GM20431 (cell line): ENCODE data around the gene SBNO2.
"Not testable (repeated sequence)": the region's sequence is repeated elsewhere in the genome, so short reads cannot be mapped to it uniquely, and the experiment has no call there.

Source experiments
- in situ Hi-C: fragments of 300-500 bp; cut with MseI, MboI; formaldehyde crosslinking; loops from one replicate; pipeline ENCODE4 v1.15.0; 2020; ENCODE audit warnings: low sequenced_read_pairs; ENCODE audit not compliant: unreplicated experiment

SBNO2 gene

DNA sequence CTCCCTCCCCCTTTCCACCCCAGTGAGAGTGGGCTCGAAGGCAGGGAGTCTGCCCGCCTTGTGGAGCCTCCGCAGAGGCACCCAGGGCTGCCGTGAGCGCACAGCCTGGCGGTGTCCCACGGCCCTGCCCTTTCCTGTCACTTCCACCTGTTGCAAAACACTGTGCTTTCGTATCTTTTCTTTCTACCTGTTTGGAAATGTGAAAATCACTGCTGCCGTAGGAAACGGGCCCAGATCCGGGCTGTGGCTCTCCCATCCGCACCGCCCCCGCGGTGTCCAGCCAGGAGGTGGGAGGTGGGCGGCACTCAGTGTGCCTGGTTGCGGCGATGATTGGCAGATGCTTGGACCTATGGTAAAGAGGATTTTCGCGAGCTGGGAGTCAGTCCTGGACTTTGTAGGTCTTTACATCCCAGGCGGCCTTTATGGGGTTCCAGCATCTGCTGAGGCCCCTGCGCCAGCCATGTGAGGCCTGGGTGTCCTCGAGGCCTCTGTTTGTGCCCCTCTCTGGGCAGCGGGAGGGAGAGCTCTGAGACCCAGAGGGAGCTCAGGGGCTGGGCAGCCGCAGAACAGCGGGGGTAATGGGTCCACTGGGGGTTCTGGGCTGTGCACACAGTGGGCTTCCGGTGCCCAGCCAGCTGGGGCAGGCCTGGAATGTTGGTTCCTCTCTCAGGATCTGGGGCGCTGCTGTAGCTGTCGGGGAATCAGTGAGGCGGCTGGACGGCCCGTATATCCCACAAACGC, 37.6 kb upstream of the SBNO2 start:
- in situ Hi-C loops: no loop called here

DNA sequence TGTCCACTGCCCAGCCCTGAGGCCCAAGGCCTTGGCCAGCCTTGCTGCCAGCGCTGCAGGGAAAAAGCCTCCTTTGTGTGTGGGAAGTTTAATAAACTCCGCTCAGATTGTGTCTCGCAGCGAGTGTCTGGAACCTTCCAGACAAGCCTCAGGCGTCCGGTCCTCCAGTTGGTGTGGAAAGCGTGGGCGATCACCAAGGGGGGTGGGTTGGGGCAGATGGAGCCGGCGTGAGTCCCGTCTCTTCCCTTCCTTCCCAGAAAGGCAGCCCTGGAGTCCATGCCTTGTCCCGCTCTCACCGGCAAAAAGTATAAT, 36.1 kb upstream of the SBNO2 start:
- in situ Hi-C loops: no loop called here

DNA sequence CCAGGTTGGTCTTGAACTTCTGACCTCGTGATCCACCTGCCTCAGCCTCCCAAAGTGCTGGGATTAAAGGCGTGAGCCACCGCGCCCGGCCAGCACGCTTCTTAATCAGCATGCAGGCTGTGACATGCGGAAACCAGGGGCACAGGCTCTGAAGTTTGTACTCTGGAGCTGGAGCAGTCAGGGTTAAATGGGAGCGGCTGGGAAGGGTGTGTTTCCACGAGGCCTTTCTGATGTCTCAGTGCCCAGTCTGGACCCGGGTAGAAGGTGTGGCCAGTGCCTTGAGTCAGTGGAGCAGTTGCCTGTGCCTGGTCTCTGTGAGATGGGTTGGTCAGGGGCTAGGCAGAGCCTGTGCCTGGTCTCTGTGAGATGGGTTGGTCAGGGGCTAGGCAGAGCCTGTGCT, 34.8 kb upstream of the SBNO2 start:
- in situ Hi-C loops: not testable (repeated sequence)

DNA sequence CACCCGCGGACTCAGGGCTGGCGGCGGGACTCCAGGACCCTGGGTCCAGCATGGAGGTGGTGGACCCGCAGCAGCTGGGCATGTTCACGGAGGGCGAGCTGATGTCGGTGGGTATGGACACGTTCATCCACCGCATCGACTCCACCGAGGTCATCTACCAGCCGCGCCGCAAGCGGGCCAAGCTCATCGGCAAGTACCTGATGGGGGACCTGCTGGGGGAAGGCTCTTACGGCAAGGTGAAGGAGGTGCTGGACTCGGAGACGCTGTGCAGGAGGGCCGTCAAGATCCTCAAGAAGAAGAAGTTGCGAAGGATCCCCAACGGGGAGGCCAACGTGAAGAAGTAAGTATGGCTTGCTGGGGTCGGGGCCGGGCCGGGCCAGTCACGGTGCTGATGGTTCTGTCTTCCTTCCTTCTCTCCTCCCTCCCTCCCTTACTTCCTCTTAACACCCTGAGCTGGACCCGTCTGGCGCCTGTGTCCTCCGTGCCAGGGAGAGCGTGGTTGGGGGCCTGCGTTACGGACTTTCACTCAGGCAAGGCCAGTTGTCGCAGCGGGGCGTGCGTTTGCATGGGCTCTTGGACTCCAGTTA, 32.9 kb upstream of the SBNO2 start:
- in situ Hi-C loops: no loop called here

DNA sequence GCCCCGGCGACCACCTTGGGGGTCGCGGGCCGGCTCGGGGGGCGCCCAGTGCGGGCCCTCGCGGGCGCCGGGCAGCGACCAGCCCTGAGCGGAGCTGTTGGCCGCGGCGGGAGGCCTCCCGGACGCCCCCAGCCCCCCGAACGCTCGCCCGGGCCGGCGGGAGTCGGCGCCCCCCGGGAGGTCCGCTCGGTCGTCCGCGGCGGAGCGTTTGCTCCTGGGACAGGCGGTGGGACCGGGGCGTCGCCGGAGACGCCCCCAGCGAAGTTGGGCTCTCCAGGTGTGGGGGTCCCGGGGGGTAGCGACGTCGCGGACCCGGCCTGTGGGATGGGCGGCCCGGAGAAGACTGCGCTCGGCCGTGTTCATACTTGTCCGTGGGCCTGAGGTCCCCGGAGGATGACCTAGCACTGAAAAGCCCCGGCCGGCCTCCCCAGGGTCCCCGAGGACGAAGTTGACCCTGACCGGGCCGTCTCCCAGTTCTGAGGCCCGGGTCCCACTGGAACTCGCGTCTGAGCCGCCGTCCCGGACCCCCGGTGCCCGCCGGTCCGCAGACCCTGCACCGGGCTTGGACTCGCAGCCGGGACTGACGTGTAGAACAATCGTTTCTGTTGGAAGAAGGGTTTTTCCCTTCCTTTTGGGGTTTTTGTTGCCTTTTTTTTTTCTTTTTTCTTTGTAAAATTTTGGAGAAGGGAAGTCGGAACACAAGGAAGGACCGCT, 32.2 kb upstream of the SBNO2 start:
- in situ Hi-C loops: no loop called here

DNA sequence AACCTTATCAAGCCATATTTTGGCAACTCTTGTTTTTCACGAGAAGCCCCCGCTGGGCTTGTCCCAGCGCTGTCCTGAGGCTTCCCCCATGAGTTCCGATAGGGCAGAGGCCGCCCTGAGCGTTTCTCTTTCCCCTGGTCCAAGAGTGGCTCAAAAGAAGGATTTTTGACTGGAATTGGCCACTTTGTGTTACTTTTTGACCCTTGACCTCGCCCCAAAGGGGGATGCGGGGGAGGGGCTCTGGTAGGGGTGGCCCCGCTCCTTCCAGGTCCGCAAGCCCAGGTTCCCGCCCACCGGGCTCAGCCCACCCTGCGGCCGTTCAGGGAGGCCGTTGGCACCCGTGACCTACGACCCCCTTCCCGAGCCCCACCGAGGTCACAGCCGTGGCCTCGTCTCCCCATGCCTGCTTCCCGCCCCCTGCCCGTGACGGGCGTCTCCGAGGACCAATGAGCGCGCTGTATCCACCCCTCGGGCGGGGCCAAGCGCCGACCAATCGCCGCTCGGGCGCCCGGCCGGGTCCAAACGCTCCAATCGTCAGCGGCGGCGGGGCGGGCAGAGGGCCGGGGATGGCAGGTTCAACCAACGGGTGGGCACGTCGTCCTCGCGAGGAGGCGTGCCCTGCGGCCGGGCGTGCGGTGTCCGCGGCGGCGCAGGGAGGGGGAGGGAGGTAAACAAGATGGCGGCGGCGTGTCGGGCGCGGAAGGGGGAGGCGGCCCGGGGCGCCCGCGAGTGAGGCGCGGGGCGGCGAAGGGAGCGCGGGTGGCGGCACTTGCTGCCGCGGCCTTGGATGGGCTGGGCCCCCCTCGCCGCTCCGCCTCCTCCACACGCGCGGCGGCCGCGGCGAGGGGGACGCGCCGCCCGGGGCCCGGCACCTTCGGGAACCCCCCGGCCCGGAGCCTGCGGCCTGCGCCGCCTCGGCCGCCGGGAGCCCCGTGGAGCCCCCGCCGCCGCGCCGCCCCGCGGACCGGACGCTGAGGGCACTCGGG, 31.3 kb upstream of the SBNO2 start, which contains the start of gene STK11:
Gene STK11, plus strand, starts transcription at position 665 of the 986 bp plus-strand sequence. CDS start 1,136 bp downstream, outside the sequence.
- in situ Hi-C loops: no loop called here

DNA sequence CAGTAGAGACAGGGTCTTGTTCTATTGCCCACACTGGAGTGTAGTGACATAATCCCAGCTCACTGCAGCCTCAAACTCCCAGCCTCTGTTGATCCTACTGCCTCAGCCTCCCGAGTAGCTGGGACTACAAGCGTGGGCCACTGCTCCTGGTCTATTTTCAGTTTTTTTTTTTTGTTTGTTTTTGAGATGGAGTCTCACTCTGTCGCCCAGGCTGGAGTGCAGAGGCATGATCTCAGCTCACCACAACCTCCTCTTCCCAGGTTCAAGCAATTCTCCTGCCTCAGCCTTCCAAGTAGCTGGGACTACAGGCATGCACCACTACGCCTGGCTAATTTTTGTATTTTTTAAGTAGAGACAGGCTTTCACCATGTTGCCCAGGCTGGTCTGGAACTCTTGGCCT, 26.5 kb upstream of the SBNO2 start:
- in situ Hi-C loops: not testable (repeated sequence)

DNA sequence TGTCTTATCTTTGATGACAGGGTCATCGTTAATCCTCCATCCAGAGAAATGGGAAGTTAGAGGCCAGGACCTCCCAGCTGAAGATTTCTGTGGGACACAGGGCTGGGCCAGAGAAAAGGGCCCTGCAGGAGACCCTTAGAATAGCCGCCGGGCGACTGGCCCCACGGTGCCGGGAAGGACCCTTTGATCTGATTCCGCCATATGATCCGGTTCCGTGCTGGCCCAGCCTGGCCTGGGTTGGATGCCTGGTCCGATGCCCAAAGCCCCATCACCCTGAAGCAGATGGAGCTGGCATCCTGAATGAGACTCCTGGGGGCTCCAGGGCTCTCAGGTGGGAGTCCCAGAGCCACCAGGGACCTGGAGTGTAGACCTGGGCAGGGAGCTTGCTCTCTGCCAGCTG, 25.5 kb upstream of the SBNO2 start:
- in situ Hi-C loops: no loop called here

DNA sequence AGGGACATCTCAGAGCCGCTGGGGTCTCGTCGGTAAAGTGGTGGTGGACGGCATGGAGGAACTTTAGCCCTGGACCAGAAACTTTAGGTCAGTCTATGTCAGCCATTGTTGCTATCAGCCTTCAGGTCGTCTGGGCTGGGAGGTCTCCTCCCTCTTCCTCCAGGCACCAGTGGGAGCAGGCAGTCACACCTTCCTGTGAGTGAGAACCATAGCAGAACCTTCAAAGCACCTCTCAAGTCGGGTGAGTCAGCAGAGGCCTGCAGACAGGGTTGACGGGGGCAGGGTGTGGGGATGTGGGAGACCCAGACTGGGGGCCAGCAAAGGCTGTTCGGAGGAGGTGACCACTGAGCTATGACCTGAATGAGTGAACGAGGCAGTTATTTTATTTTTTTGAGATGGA, 15.4 kb upstream of the SBNO2 start:
- in situ Hi-C loops: loop anchor here (10.0 kb wide), 1 partner anchor 75 kb away; no protein-coding TSS in a partner anchor

DNA sequence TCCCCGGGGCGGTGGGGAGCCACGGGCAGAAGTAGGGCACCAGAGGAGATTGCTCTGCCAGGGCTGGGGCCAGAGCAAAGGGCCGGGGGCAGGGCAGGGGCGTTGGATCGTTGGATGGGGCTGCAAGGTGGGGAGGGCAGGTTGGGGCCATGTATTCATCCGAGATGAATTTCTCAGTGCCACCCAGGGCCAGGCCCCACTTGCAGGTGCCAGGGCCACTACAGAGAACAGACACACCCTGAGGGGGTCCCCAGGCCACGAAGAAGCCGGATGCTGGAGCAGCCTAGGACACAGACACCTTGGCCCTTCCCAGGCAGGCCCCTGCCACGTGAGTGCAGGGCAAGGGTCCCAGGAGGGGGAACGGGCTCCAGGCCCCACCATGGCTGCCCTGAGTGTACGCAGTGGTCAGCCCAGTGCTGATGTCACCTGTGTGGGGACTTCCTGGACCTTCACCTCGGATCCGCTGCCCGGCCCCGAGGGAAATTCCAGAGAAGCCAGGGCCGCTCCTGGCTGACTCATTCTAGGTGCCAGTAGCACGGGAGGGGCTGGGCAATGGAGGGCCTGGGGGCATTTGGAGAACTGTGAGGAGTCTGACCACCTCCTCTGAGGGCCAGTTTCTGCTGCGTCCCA, 9.6 kb upstream of the SBNO2 start:
- in situ Hi-C loops: loop anchor here (10.0 kb wide), 1 partner anchor 69 kb away; no protein-coding TSS in a partner anchor

DNA sequence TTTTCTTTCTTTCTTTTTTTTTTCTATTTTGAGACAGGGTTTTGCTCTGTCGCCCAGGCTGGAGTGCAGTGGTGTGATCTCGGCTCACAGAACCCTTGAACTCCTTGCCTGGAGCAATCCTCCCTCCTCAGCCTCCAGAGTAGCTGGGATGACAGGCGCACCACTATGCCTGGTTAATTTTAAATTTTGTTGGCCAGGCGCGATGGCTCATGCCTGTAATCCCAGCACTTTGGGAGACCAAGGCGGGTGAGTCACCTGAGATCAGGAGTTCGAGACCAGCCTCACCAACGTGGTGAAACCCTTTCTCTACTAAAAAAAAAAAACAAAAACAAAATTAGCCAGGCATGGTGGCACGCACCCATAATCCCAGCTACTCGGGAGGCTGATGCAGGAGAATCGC, 8.7 kb upstream of the SBNO2 start:
- in situ Hi-C loops: loop anchor here (10.0 kb wide), 1 partner anchor 68 kb away; no protein-coding TSS in a partner anchor

DNA sequence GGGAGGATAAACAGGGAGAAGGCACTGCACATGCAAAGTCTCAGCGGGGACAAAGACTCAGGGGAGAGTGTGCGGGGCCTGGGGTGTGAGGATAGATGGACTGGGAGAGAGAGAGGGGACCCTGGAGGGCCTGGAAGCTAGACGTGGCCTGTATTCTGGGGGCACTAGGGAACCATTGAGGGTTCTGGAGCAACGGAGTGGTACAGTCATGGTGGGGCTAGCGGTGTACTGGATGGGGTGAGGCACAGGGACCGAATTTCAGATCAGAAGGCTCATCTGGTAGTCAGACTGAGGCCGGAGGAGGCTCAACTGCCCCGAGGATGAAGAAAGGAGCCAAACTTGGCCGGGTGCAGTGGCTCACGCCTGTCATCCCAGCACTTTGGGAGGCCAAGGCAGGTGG, 8.0 kb upstream of the SBNO2 start:
- in situ Hi-C loops: loop anchor here (10.0 kb wide), 1 partner anchor 67 kb away; no protein-coding TSS in a partner anchor

DNA sequence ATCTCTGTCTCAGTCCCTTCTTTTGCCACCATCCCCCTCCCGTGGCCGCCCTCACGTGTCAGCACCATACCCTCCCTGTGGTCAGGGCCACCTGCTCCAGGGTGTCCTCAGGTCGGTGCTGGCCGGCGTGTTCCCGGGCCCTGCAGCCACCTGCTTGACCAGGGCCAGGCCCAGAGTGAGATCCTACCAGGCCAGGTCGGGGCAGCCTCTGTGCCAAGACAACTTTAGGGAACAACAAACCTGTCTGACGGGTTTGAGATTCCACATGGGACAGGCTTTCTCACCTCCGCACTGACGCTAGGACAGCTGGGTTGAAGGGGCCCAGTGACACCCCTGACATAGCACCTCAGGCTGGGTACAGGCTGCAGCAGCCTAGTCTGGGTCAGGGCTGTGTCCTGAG, 7.5 kb upstream of the SBNO2 start:
- in situ Hi-C loops: loop anchor here (10.0 kb wide), 1 partner anchor 67 kb away; no protein-coding TSS in a partner anchor

DNA sequence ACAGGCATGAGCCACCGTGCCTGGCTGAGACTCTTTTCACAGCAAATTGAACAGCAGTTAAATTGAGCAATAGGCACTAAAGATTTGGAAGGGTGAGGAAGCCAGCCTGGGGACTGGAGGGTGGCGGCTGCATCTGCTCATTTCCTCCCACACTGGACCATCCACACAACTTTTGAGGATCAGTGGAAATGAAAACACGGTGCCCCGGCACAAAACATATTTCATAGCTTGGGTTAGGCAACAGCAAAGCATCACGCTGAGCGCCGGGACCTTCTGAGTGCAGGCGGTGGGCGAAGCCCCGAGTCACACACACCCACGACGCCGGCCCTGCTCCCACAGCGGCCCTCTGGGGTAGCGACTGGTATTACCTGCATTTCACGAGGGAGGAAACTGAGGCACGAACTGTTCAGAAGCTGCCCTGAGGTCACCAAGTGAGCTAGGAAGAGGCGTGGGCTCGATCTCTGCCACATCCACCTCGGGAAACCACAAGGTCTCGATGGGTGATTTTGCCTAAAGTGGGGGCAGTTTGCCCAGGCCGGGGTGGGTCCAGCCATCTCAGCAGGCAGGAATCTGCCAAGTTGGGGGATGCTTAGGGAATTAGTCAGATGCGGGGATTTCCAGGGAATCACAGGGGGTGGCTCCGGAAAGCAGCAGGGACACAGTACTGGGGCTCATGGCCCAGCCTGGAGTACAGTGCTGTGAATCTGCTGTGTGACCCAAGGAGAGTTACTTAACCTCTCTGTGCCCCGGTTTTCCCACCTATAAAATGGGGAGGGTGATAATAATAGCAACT, 3.5 kb upstream of the SBNO2 start:
- in situ Hi-C loops: no loop called here

DNA sequence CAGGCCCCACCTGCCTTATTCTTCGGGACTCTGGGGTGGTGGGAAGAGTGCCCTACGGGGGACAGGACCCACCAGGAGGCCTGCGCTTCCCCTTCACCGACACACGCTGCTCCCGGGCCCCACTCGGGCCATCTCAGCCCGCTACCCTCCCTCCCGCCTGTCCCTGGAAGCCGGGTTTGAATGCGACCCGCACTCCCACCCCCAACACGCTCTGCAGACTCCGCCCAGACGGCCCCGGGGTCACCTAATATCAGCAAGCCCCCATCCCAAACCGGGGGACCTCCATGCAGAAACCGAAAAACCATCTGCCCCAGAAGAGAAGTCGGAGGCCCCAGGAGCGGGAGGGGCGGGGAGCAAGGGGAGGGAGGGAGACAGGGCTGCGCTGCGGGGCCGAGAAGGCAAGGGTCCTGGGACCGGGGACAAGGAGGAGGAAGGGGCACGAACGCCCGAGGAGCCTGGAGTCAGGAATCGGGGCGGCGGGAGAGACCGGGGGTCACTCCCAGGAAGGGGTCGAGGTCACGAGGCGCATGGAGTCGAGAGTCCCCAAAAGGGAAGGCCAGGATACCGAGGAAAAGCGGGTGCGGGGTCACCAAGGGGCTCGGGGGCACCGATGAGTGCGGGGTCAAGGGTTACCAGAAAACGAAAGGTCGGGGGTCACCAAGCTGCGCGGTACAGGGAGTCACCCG, 766 bp downstream of the SBNO2 start:
- in situ Hi-C loops: no loop called here

DNA sequence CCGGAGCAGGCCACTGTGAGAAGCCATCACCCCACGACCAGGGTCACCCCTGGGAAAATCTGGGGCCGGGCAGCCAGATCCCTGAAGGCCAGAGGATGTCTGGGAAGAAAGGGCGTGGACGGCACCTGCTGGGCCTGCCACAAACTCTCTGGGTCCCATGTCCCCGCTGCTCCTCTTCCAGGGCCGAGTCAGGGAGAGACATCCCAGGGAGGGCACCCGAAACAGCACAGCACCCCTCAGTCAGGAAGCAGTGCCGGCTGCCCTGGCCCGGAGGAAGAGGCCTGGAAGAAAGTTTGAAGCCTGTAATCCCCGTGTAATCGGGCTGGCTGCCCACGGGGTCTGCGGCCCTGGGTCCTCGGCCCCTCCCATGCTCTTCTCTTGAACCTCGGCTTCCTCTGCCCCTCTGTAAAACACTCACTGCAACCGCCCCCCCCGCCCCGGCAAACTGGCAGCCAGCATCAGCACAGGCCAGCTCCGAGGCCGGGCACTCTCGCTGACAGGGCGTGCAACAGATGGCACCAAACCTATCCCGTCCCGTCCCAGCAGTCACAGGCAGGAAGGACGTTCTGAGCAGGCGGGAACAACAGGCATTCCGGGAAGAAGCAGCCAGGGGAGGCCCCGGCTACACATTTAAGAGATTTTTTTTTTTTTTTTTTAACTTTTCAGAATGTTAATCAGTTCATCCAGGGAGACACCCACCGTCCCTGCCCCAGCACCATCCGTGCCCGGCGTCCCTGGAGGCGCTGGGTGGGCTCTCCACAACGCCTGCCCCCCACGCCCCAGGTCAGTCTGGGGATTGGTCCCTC, 1.5 kb downstream of the SBNO2 start:
- in situ Hi-C loops: no loop called here

DNA sequence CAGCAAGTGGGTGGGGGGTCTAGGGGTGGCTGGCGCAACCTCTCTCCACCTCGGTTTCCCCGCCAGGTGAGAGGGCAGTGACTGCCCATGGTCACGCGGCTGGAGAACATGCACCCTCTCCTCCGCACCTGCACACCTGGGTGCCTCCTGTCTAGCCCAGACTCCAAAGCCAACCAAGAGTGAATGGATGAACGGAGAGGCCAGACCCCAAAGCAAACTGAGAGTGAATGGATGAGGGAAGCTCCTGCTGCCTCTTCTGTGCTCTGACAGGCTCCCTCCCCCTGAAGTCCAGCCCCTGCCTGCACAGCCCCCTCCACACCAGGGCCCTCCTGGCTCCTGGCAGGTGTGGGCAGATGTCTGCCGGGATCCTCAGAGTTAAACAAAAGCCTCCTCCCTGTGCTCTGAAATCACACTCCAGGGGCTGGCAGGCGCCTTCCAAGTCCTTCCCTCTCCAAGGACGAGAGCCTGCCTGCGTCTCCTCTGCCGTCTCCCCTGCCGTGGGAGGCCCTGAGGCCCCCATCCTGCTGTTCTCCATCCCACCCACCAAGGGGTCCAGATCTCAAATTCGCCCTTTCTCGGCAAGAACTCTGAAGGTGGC, 2.2 kb downstream of the SBNO2 start:
- in situ Hi-C loops: no loop called here
